Measurements from ENCODE around the gene HCN2. TPM values are rescaled to one million over a fixed set of nuclear protein-coding genes. Genes with fewer than 3 reads are reported as not detected.

The HCN2 gene
- total and polyA plus RNA-seq, 2 of the 13 experiments (the other 11 are each of a cell fraction or from before 2014, with no cell fraction given): 0.01 TPM; not detected in 1

DNA sequence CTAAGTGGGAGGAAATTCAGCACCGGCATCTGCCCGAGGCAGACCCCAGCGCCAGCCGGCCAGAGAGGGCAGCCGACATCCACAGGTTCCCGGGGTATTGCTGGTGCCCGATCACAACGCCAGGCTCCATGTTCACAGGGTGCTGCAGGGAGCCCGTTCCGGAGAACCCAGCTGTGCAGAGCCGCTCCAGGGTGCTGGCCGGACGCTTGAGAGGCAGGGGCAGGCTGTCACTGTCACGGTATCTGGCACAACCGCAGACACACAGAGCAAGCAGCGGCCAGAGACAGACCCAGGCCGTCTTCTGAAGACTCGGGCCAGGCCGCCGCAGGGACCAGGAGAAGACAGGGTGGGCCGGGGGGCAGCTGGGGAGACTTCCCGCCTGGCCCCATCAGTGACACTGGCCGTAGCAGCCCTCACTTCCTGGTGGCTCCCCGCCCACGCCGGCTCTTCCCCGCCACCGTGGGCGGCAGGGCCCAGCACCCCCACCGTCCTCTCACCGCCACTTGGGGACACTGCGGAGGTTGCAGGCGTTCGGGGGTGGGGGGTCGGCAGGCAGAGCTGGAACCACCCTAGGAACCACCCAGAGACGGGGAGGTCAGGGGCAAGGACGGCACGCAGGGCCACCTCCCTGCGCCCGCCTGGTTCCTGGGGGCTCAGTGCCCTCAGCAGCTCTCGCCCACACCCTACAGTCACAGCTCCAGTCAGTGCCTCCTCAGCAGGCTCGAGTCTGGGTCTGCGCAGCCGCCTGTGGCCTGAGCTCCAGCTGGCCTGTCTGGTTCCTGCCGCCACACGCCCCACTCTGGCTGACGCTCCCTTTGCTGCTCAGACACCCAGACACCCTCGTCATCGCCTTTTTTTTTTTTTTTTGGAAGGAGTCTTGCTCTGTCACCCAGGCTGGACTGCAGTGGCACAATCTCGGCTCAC is 69.5 kb downstream of the HCN2 start:
- Histone ChIP-seq H3K36me3 (replicated peaks in 1 of 2; ENCODE audit: control insufficient read depth in 1 of 2, insufficient read depth in 2 of 2, low read length in 2 of 2) (peaks cover 4 to 32% of the 10 kb centered on the region in 2 experiments; a peak in 4 of 5 replicates), H4K20me1 (ENCODE audit: insufficient read depth, low read length) (peaks cover 71% of the 10 kb centered on the region), H3K4me1 (ENCODE audit: insufficient read depth, low read length) (peaks cover 51% of the 10 kb centered on the region), H3K9me3 (ENCODE audit: low read length) (no peaks in the 10 kb centered on the region), H3K9ac (ENCODE audit: insufficient read depth, low read depth, low read length) (peak overlapping the region; percentile 43), H2AFZ (ENCODE audit: low read length) (no peak overlapping the region), H3K4me3 (replicated peaks in 1 of 3; ENCODE audit: insufficient read depth in 1 of 3, low read depth in 2 of 3, low read length in 3 of 3) (peak overlapping the region in 2 of 3 experiments; percentile 12 to 99; a peak in 2 of 6 replicates), H3K79me2 (ENCODE audit: insufficient read depth, low read length) (peaks cover 83% of the 10 kb centered on the region), H3K27ac (ENCODE audit: extremely low read length, insufficient read depth, low read length) (no peak overlapping the region), H3K4me2 (ENCODE audit: low read depth, low read length) (peak overlapping the region; percentile 83), H3K27me3 (ENCODE audit: control insufficient read depth in 1 of 2, insufficient read depth in 2 of 2, low read length in 2 of 2) (no peaks in the 10 kb centered on the region; a peak in 1 of 5 replicates)
- BruUV-seq (replicated peaks): no TSS peak
- DNase-seq (ENCODE audit: low spot score): no peak
- intact Hi-C loops (cut with micrococcal nuclease; ENCODE audit: unreplicated experiment): no loop called here
- in situ Hi-C loops (cut with HindIII; ENCODE audit: extremely low pct_ligation_motif_present, low pct_unique_long_range_greater_than_20kb): no loop called here
- FAIRE-seq: no peak
- TF ChIP-seq HNRNPL (IDR thresholded peaks at IDR 0.05; ENCODE audit: low read depth, low read length): 0 out of 2 replicates have a peak, but pooled peaks have one; percentile 28
- TF ChIP-seq, protein P1, sequence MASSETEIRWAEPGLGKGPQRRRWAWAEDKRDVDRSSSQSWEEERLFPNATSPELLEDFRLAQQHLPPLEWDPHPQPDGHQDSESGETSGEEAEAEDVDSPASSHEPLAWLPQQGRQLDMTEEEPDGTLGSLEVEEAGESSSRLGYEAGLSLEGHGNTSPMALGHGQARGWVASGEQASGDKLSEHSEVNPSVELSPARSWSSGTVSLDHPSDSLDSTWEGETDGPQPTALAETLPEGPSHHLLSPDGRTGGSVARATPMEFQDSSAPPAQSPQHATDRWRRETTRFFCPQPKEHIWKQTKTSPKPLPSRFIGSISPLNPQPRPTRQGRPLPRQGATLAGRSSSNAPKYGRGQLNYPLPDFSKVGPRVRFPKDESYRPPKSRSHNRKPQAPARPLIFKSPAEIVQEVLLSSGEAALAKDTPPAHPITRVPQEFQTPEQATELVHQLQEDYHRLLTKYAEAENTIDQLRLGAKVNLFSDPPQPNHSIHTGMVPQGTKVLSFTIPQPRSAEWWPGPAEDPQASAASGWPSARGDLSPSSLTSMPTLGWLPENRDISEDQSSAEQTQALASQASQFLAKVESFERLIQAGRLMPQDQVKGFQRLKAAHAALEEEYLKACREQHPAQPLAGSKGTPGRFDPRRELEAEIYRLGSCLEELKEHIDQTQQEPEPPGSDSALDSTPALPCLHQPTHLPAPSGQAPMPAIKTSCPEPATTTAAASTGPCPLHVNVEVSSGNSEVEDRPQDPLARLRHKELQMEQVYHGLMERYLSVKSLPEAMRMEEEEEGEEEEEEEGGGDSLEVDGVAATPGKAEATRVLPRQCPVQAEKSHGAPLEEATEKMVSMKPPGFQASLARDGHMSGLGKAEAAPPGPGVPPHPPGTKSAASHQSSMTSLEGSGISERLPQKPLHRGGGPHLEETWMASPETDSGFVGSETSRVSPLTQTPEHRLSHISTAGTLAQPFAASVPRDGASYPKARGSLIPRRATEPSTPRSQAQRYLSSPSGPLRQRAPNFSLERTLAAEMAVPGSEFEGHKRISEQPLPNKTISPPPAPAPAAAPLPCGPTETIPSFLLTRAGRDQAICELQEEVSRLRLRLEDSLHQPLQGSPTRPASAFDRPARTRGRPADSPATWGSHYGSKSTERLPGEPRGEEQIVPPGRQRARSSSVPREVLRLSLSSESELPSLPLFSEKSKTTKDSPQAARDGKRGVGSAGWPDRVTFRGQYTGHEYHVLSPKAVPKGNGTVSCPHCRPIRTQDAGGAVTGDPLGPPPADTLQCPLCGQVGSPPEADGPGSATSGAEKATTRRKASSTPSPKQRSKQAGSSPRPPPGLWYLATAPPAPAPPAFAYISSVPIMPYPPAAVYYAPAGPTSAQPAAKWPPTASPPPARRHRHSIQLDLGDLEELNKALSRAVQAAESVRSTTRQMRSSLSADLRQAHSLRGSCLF (CRISPR knock-in tag; IDR thresholded peaks at IDR 0.05; ENCODE audit: borderline replicate concordance): no peak
- TF ChIP-seq AKAP8 (CRISPR knock-in tag; IDR thresholded peaks at IDR 0.05): 0 out of 2 replicates have a peak, but pooled peaks have one; percentile 53
- TF ChIP-seq RBFOX2 (IDR thresholded peaks at IDR 0.05; ENCODE audit: low read depth, low read length): peak; percentile 62; the same call in 1 of the 2 replicates
- no peak for TF ChIP-seq HOXA7 (CRISPR knock-in tag; IDR thresholded peaks at IDR 0.05)
- TF ChIP-seq POLR2A (IDR thresholded peaks at IDR 0.05; ENCODE audit: insufficient read depth in 1 of 2, low read depth in 2 of 2, low read length in 2 of 2): peak in 1 of 2 experiments; percentile 14; a peak in 1 of 4 replicates
- TF ChIP-seq TBL1XR1 (IDR thresholded peaks at IDR 0.05; ENCODE audit: borderline replicate concordance, low read length, partially characterized antibody): no peak
- no peak for TF ChIP-seq ZBTB20 (CRISPR knock-in tag; IDR thresholded peaks at IDR 0.05; ENCODE audit: borderline replicate concordance, low read depth)
- peak; percentile 15 for TF ChIP-seq HNRNPK (IDR thresholded peaks at IDR 0.05; ENCODE audit: low read depth, low read length, poor library complexity, severe bottlenecking)
- peak; percentile 63 for TF ChIP-seq AGO2 (optimal IDR thresholded peaks at IDR 0.05; ENCODE audit: low read depth, low read length)
- no peak for TF ChIP-seq ZNF446 (CRISPR knock-in tag; IDR thresholded peaks at IDR 0.05)
- TF ChIP-seq, protein P2, sequence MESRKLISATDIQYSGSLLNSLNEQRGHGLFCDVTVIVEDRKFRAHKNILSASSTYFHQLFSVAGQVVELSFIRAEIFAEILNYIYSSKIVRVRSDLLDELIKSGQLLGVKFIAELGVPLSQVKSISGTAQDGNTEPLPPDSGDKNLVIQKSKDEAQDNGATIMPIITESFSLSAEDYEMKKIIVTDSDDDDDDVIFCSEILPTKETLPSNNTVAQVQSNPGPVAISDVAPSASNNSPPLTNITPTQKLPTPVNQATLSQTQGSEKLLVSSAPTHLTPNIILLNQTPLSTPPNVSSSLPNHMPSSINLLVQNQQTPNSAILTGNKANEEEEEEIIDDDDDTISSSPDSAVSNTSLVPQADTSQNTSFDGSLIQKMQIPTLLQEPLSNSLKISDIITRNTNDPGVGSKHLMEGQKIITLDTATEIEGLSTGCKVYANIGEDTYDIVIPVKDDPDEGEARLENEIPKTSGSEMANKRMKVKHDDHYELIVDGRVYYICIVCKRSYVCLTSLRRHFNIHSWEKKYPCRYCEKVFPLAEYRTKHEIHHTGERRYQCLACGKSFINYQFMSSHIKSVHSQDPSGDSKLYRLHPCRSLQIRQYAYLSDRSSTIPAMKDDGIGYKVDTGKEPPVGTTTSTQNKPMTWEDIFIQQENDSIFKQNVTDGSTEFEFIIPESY (CRISPR knock-in tag; IDR thresholded peaks at IDR 0.05): 0 out of 2 replicates have a peak, but pooled peaks have one; percentile 22
- ATAC-seq: no peak
- CTCF ChIA-PET (ENCODE audit: low intra/inter-chr PET ratio, low total read pairs): no interaction called here
- 92% methylated on average over 33 of the region's 50 CpGs for WGBS (ENCODE audit: low lambda C conversion rate)
- POLR2A ChIA-PET: interaction anchor here (0.9 to 2.8 kb wide), 4 partner anchors 9 to 26 kb away, joined by 3 to 21 read pairs (median 12); partner anchors contain the start of genes FSTL3 and POLRMT

Data from HepG2 (cell line).